SHP77 treated with DMSO at 0.1 percent for 48 hours (cell line): Measurements from ENCODE around the gene EXOC4.
"Not testable (repeated sequence)": the region's sequence is repeated elsewhere in the genome, so short reads cannot be mapped to it uniquely, and the experiment has no call there.

Experiments
- DNase-seq: peaks from one replicate; lab custom pipeline; 2025; lab: John Stamatoyannopoulos, UW

The EXOC4 gene

DNA sequence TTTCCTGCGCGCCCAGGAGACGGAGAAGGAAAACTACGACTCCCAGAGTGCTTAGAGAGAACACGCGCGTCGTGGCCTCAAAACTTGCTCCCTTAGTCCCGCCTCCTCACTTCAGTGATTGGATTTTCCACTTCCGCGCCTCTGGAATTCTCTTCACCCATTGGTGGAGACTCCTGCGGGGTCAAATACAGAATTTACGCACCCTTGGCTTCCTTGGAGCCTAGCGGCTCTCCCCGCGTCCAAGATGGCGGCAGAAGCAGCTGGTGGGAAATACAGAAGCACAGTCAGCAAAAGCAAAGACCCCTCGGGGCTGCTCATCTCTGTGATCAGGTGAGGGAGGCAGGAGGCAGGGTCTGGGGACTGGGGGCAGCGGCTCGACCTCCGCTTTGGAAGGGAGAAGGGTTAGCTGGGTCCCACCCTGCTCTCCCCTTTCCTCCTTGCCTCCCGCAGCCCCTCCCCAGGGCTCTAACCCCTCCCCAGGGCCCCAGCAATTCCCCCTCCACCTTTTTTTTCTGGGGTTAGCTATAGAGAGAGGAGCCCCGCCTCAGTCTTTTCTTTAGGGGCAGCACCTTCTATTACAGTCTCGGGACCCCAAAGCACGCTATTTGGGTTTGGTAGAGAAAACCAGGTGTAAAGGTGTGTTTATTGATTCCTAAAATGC lies at the start of gene EXOC4:
TSS of gene EXOC4 (plus strand) at position 221 of the 661 bp plus-strand sequence.
- peak; percentile 96 for DNase-seq

DNA sequence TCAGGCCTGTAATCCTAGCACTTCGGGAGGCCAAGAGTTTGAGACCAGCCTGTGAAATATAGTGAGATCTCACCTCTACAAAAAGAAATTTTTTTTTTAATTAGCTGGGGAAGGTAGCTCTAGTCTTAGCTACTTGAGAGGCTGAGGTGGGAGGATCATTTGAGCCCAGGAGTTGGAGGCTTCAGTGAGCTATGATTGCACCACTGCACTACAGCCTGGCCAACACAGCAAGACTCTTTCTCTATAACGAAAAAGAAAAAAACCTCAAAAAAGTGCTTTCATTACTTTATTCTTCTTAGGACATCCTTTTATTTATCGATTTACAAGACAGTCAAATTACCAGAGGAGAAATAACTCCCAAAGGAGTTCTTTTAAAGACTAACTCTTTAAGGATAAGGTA lies 49.4 kb upstream of the EXOC4 start:
- DNase-seq = no peak

DNA sequence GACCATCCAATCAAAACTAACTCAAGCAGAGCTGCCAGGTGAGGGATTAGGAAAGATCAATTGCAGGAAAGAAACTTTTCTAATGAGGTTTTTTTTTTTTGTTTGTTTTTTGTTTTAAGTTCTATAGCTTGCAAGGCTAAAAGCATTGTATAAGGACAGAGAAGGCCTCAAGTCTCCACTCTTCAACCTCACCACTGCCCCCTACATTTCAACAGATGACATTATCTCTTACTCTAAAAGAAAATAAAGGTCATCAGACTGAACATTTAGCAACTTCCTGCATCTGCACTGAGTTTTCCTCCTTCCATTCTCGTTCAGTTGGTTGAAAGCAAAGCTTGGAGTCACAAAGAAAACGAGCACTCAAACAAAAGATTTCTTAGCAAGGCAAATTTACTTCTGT lies 45.2 kb upstream of the EXOC4 start:
- no peak for DNase-seq

DNA sequence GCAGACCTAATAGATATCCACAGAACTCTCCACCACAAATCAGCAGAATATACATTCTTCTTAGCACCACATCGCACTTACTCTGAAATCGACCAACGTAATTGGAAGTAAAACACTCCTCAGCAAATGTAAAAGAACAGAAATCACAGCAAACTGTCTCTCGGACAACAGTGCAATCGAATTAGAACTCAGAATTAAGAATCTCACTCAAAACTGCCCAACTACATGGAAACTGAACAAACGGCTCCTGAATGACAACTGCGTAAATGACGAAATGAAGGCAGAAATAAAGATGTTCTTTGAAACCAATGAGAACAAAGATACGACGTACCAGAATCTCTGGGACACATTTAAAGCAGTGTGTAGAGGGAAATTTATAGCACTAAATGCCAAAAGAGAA lies 42.1 kb upstream of the EXOC4 start:
- not testable (repeated sequence) for DNase-seq

DNA sequence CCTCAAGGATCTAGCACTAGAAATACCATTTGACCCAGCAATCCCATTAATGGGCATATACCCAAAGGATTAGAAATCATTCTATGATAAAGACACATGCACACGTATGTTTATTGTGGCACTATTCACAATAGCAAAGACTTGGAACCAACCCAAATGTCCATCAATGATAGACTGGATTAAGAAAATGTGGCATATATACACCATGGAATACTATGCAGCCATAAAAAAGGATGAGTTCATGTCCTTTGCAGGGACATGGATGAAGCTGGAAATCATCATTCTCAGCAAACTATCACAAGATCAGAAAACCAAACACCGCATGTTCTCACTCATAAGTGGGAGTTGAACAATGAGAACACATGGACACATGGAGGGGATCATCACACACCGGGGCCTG lies 39.1 kb upstream of the EXOC4 start:
- DNase-seq = not testable (repeated sequence)

DNA sequence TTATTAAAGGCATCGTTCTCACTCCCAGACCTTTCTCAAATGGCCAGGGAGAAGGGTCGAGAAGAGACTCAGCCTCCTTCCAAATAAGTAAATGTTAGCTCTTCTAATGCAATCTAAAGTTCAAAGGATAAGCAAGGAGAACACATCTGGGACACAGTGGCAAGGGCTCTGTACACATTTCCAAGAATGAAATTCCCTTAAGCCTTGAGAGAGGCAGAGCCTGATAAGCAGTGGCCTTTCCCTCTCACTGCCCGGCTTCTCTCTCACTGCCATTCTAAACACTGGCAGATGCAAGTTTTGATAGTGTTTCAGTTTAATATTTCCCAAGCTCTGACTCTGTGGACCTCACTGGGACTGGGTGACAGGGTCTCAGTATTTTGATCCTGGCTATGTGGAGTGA lies 35.1 kb upstream of the EXOC4 start:
- no peak for DNase-seq

DNA sequence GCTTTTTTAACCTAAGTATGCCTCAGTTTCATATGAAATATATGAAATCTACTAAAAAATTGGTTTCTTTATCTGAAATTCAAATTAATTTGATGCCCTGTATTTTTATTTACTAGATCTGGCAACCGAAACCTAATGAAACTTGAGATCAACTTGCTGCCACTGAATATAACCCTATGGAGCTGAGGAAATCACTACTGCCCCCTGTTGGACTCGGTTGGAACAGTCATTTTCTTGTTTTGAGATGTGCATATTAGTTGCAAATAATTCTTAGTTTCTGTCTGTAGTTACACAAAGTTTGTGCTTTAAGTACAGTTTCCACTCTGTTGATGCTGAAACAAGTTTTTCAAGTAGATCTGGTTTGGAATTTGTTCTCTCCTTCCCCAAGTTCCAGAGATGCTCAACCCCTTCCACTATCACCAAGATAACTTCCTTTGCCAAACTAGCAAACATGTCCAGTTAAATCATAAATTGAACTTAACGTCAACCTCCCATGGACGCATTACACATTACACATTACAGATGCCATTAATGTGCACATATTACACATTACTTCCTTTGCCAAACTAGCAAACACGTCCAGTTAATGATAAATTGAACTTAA lies 22.2 kb upstream of the EXOC4 start:
- peak; percentile 13 for DNase-seq

DNA sequence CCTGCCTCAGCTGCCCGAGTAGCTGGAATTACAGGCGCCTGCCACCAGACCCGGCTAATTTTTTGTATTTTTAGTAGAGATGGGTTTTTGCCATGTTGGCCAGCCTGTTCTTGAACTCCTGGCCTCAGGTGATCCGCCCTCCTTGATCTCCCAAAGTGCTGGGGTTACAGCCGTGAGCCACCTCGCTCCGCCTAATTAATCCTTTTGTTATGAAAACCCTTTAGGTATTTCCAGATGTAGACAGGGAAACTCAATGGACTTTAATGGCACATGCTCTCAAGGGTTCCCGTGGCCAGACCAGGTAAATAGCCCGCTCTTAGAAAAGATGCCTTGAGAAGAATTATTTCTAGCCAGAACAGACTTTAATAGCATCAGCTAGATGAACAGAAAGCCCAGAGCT lies 19.7 kb upstream of the EXOC4 start:
- no peak for DNase-seq

DNA sequence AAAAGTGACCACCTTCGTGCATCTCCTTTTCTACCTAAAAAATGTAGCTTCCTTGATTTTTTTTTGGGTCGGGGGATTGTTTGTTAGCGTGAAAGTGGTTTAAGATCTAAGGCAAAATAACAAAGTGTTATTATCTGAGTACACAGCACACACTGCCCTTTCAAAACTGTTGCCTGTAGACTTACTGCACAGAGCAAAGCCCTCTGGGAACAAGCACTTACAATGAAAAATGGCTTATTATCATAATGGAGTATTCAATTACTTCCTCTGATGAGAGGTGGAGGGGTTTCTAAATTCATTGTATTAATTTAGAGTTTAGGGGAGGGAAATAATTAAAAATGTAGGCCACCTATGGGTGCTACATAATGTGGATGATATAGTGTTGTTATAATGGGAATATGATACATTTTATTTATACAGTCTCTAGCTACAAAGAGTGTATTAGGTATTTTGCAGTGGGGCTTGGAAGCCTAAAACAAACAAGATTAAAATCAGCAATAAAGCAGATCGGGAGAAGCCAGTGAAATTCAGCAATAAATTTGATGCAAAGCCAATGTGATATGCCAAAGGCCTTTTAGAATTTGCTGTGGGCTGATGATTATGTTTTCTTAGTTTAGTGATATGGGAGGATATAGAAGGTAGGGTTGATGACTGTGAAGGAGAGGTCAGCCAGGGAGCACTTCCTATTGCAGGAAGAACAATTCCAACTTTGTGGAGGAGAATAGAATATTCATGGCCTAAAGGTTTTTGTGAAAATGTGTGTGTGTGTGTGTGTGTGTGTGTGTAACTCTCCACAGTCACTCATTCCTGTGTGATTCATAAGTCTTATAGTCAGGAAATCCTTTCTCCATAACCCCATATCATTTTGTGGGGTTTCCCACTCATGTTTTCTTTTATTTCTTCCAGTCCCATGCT lies 17.7 kb upstream of the EXOC4 start:
- no peak for DNase-seq

DNA sequence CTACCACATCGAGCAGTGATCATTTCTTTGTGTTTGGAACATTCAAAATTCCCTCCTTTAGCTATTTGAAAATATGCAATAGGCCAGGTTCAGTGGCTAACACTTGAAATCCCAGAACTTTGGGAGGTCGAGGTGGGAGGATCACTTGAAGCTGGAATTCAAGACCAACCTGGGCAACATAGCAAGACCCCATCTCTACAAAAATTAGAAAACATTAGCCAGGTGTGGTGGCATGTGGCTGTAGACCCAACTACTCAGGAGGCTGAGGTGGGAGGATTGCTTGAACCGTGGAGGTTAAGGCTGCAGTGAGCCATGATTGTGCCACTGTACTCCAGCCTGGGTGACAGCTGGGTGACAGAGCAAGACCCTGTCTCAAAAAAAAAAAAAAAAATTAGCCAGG lies 15.3 kb upstream of the EXOC4 start:
- no peak for DNase-seq

DNA sequence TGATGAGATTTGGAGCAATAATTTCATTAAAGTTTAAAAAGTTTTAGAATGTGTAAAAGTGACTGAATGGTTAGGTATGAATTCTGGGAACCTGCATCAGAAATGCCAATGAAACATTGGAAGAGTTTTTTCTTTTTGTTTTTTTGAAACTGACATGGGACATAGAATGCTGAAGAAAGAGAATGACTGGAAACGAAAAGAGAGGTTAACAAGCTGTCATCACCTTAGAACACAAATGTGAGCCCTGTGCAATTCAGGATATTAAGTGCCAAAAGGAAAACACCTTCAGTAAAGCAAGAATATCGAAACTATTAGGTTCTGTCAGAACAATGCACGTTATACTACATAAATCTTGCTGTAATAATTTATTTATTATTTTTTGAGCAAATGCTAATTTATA lies 12.6 kb upstream of the EXOC4 start:
- DNase-seq = no peak

DNA sequence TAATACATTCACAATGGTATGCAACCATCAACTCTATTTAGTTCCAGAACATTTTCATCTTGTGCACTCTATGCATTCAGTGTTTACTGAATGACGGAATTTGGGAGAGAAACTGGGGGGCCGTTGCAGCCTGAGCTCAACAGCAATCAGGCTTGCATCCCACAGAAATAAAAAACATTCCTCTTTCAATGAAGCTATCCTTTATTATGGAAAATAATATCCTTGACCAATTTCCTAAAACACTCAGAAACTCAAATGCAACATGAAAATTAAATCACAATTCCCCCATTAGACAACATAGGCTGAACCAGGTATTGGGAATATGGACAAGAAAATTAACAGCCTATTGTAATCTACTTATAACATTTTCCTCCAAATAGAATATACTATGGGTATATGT lies 6.3 kb upstream of the EXOC4 start:
- no peak for DNase-seq

DNA sequence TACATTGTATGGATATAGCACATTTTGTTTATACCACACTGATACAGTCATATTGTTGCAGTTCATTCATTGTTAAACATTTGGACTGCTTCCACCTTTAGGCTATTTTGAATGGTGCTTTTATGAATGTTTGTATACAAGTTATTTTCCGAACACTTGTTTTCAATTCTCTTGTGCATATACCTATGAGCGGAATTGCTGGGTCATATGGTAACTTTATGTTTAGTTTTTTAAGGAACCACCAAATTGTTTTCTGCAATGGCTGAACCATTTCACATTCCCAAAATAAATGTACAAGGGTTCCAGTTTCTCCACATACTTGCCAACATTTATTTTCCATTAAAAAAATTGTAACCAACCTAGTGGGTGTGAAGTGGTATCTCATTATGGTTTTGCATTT lies 4.0 kb upstream of the EXOC4 start:
- DNase-seq = no peak

DNA sequence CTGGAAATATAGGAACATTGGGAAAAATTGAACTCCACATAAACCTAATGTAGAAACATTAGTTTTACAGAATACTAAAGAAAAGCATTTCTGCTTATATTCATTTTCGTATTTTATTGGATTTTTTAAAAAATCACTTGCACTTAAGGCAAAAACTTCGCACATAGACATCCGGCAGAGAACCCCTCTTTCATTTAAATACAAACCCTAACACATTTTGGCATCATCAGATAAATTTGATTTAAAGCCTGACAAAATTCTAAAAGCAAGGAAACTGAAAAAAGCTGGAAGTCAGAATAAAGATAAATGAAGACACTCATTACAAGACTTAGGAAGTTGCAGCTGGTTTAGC lies 396 bp upstream of the EXOC4 start:
- DNase-seq = no peak

DNA sequence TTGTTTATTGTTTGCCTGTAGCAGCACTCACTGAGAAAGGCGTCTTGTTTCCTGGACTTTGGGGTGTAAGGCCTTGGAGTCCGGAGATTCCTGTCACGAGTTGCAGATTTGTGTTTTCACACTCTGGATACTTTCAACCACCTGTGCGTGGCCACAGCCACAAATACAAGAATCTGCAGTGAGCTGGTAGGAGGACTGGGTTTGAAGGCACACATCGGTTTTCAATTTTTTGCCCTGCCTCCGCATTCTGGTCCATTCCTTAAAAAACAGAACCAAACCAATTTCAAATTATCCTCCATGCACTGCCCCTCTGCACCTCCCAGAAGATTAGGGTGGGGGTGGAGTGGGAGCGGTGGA lies 619 bp downstream of the EXOC4 start:
- DNase-seq = no peak

DNA sequence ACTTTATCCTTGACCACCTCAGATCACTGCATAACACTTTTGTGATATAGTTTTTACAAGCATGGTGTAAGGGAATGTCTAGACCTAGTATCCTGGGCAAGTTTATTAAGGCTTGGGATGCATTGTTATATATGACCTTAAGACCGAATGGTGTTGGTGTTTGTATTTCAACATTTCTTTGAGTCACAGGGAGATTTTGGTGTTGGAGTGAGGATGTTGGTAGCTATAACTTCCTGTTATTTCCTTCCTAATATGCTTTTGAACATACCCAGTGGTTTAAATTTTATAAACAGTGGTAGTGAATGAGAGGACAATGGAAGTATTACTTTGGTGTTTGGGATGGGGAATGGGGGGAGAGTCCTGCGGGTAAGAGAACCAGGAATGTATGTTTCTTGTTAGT lies 2.6 kb downstream of the EXOC4 start:
- no peak for DNase-seq

DNA sequence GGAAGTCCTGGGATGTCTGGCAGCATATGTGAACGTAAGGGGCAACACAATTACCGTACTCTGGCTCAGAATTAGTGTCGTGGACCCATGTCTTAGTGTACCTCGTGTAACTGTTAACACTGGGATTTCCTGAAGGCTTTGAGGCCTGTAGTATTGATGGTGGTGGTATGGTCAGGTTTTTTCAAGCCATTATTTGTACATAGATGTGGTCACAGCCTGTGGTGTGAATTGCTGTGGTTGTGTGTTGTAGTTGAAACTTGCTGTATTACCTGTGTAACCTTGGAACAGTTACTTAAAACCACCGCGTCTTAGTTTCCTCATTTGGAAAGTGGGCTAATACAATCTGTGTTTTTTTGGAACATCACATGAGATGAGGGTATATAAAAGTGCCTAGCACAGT lies 5.3 kb downstream of the EXOC4 start:
- no peak for DNase-seq

DNA sequence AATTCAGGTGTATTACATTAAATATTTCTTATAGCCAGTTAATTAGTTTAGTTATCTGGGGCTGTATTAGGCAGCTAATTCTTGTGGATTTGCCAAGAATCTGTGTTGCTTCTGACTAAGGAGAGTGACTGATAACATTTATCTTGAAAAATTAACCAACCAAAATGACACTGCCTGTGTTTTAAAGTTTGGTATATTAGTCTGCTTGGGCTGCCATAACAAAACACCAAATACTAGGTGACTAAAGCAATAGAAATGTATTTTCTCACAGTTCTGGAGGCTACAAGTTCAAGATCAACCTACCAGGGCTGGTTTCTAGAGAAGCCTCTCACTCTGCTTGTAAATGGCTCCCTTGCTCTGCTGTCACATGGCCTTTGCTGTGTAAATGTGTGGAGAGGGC lies 12.9 kb downstream of the EXOC4 start:
- DNase-seq = no peak

DNA sequence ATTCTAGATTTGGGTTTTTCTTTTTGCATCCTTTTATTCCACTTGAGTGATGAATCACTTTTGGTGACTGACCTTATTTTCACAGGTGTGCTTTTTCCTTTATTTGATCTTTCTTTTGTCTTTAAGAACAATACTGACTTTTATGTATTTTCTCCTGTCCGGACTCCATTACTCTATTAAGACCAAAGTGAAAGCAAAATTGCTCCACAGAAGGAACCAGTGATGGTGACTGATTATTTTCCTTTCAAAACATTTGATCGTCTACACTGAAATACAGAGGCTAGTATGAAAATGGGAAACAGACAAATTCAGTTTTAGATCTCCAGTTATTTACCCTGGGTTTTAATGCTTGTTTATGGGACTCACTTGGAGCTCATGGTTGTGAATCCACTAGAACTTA lies 15.5 kb downstream of the EXOC4 start:
- DNase-seq = no peak

DNA sequence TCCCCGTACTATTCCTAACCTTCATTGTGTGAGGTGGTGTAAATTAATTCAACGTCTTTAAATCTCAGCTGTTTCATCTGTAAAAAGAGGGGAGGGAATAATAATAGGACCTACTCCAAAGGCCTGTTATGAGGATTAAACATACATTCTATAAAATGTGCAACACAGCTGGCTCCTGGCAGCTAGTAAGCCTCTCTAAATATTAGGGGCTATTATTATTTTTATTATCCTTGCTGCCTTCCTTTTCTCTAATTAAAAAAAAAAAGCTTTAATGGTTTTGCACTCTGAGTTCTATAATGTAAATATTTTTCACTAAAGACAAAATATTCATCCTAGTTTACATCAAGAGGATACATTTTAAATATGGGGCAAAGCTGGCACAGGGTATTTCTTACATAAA lies 19.5 kb downstream of the EXOC4 start:
- no peak for DNase-seq

DNA sequence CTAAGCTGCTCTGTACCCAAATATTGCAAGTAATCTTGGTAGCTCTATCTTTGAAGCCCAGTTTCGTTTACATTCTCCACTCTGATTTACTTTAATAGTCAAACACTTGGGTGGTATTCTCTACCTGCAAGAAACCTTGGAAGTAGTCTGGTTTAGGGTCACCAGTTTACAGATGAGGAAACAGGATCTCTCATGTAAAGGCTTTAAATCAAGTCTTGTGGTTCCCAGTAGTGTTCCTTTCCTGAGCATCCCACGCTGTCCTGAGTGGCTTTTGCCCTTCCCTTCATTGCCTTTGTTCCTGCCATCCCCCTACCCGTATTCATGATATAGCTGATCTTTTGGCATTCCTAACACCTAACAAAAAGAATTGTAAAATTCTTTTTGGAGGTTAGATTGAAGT lies 20.3 kb downstream of the EXOC4 start:
- DNase-seq = no peak

DNA sequence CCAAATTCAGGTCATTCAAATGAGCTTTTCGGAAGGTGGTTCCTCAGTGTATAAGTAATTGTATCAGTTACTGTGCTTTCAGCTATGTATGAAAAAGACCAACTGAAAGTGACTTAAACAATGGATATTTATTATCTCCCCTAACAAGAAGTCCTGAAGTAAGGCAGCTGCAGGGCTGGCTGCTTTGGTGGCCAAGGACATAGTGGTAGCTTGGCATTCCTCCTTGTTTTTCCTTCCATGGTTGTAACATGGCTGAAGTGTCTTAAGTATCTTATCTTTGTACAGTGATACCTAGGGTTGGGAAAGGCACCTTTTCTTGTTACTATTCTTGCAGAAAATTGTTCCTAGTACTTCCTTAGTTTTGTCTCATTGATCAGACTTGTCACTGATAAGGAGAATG lies 21.4 kb downstream of the EXOC4 start:
- DNase-seq = no peak

DNA sequence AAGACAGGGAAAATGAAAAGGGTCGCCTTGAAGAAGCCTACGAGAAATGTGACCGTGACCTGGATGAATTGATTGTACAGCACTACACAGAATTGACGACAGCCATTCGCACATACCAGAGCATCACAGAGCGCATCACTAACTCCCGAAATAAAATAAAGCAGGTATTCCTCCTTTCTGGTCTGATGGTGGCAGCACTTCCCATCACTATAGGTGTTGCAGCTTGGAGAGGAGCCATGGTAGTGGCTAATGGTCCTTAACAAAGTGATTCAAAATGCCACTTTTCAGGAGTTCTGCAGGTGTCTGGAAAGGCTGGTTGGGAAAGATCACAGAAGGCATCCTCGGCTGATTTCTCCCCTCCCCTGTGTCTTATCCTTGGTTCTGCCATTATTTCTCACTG lies 22.1 kb downstream of the EXOC4 start:
- DNase-seq = no peak
